HG03558 (cell line): ENCODE results near the gene PARP8.

Source experiments
- ATAC-seq: cut with Tn5 transposase; IDR thresholded peaks from one replicate; pipeline ENCODE4 v1.9.1; 2021; ENCODE audit warnings: moderate number of reproducible peaks; ENCODE audit not compliant: unreplicated experiment; ENCODE audit errors: extremely low read depth

The PARP8 gene

GRCh38 chr5:50724262-50724661 is 57.8 kb downstream of the PARP8 start:
- ATAC-seq: no peak

- no peak for ATAC-seq
Measured at GRCh38 chr5:50725800-50726474, 59.5 kb downstream of the PARP8 start.

- ATAC-seq: no peak
Measured at GRCh38 chr5:50726475-50727148, 60.2 kb downstream of the PARP8 start.

GRCh38 chr5:50727149-50727496 is 60.7 kb downstream of the PARP8 start:
- ATAC-seq: no peak

- no peak for ATAC-seq
Measured at GRCh38 chr5:50727845-50728244, 61.4 kb downstream of the PARP8 start.

GRCh38 chr5:50730336-50730735 is 63.9 kb downstream of the PARP8 start:
- no peak for ATAC-seq

- no peak for ATAC-seq
Measured at GRCh38 chr5:50730841-50731240, 64.4 kb downstream of the PARP8 start.

- no peak for ATAC-seq
Measured at GRCh38 chr5:50733741-50734140, 67.3 kb downstream of the PARP8 start.

GRCh38 chr5:50738864-50739263 is 72.4 kb downstream of the PARP8 start:
- no peak for ATAC-seq

- ATAC-seq: no peak
Measured at GRCh38 chr5:50740832-50741231, 74.4 kb downstream of the PARP8 start.

GRCh38 chr5:50744776-50745175 is 78.3 kb downstream of the PARP8 start:
- peak; percentile 51 for ATAC-seq

GRCh38 chr5:50745221-50745910 is 78.9 kb downstream of the PARP8 start:
- ATAC-seq: no peak

GRCh38 chr5:50749181-50749580 is 82.7 kb downstream of the PARP8 start:
- no peak for ATAC-seq

- ATAC-seq: no peak
Measured at GRCh38 chr5:50749873-50750272, 83.4 kb downstream of the PARP8 start.

GRCh38 chr5:50751064-50751657 is 84.7 kb downstream of the PARP8 start:
- ATAC-seq: peak; percentile 70

- ATAC-seq: no peak
Measured at GRCh38 chr5:50752800-50753199, 86.4 kb downstream of the PARP8 start.

GRCh38 chr5:50759526-50760270 is 93.3 kb downstream of the PARP8 start:
- ATAC-seq: no peak

- no peak for ATAC-seq
Measured at GRCh38 chr5:50763351-50763750, 96.9 kb downstream of the PARP8 start.

- no peak for ATAC-seq
Measured at GRCh38 chr5:50763846-50764245, 97.4 kb downstream of the PARP8 start.

- ATAC-seq: no peak
Measured at GRCh38 chr5:50766042-50766441, 99.6 kb downstream of the PARP8 start.
